Epithelial cell of proximal tubule (primary cell): ENCODE results near the gene PTPRN2. TPM values are rescaled to one million over a fixed set of nuclear protein-coding genes. Genes with fewer than 3 reads are reported as not detected.
"Not testable (repeated sequence)": the region's sequence is repeated elsewhere in the genome, so short reads cannot be mapped to it uniquely, and the experiment has no call there.

Experiments
- DNase-seq: peaks from one replicate; pipeline ENCODE4 v3.0.0-alpha.2; 2011; ENCODE audit warnings: low read depth
- H3K4me3 ChIP-seq: 2 replicates; pipeline ENCODE4 v1.5.1; 2011; ENCODE audit warnings: low read depth, mild to moderate bottlenecking, low read length
- total RNA-seq: library from RNA; depleted of rRNA; stranded (reverse); fragments of >200 nt; gene quantifications from 2 replicates; pipeline ENCODE4 v1.2.3, GENCODE V29; 2015
- TF ChIP-seq, protein P1 (sequence below): conservative IDR thresholded peaks from 2 replicates; pipeline ENCODE4 v1.5.1; 2012; ENCODE audit warnings: low read depth, mild to moderate bottlenecking, low read length

The PTPRN2 gene
- total RNA-seq, 1 donor from 2014 or later = 2.8 TPM

GRCh38 chr7:158389514-158390425 is 197.9 kb downstream of the PTPRN2 start:
- DNase-seq = no peak
- TF ChIP-seq, protein P1, sequence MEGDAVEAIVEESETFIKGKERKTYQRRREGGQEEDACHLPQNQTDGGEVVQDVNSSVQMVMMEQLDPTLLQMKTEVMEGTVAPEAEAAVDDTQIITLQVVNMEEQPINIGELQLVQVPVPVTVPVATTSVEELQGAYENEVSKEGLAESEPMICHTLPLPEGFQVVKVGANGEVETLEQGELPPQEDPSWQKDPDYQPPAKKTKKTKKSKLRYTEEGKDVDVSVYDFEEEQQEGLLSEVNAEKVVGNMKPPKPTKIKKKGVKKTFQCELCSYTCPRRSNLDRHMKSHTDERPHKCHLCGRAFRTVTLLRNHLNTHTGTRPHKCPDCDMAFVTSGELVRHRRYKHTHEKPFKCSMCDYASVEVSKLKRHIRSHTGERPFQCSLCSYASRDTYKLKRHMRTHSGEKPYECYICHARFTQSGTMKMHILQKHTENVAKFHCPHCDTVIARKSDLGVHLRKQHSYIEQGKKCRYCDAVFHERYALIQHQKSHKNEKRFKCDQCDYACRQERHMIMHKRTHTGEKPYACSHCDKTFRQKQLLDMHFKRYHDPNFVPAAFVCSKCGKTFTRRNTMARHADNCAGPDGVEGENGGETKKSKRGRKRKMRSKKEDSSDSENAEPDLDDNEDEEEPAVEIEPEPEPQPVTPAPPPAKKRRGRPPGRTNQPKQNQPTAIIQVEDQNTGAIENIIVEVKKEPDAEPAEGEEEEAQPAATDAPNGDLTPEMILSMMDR = no peak
- no peak overlapping the region for H3K4me3 ChIP-seq

- TF ChIP-seq, protein P1 = no peak
- no peak overlapping the region for H3K4me3 ChIP-seq
- DNase-seq = no peak
These were observed 198.7 kb downstream of the PTPRN2 start for GRCh38 chr7:158388928-158389327.

DNA sequence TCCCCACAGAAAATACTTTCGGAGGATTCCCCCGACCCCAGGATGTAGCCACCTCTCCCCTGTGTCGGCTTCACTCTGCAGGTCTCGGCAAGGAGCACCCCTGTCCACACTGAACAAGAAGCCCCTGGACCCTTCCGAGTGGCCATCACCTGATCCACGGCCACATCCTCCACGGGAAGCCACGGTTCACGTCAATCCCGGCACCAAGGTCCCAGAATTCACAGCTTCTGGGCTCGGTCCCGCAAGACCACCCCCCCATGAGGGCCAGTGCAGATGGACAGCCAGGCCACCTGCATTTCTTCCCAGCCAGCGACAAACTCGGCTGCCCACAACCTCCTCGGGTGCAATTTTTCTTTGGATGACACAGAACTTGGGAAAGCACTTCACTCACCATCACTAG is 199.6 kb downstream of the PTPRN2 start:
- TF ChIP-seq, protein P1 = no peak
- DNase-seq = no peak
- H3K4me3 ChIP-seq = no peak overlapping the region

DNA sequence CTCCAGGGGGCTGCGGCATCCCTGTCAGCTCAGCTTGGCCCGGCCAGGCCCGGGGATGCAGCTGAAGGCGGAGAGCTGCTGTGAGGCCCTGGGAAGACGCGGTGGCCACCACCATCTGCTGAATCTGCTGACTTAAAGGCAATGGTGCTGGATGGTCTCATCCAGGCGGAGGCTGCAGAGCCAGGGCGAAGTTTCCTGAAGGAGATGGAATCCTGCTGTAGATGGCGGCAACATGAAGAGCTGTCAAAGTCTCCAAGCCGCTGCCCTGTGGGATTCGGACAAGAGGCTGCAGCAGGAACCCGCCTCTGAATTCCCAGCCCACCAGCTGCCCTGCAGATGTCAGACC is 200.1 kb downstream of the PTPRN2 start:
- no peak for DNase-seq
- TF ChIP-seq, protein P1 = no peak
- H3K4me3 ChIP-seq = no peak overlapping the region

- TF ChIP-seq, protein P1 = no peak
These were observed 200.6 kb downstream of the PTPRN2 start for GRCh38 chr7:158386866-158387545.

DNA sequence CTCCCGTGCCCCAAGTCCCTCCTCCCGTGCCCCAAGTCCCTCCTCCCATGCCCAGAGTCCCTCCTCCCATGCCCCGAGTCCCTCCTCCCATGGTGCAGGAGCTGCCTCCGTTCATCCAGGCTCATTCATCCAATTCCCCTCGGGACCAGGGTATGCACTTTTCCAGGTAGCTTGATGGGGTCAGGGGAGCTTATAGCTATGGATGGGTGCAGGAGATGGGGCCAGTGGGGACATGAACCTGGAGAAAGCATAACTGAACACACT is 201.3 kb downstream of the PTPRN2 start:
- TF ChIP-seq, protein P1 = no peak
- DNase-seq = no peak
- no peak overlapping the region for H3K4me3 ChIP-seq

More at GRCh38 chr7:158386866-158387545, 200.6 kb downstream of the PTPRN2 start:
- no peak overlapping the region for H3K4me3 ChIP-seq
- no peak for DNase-seq

DNA sequence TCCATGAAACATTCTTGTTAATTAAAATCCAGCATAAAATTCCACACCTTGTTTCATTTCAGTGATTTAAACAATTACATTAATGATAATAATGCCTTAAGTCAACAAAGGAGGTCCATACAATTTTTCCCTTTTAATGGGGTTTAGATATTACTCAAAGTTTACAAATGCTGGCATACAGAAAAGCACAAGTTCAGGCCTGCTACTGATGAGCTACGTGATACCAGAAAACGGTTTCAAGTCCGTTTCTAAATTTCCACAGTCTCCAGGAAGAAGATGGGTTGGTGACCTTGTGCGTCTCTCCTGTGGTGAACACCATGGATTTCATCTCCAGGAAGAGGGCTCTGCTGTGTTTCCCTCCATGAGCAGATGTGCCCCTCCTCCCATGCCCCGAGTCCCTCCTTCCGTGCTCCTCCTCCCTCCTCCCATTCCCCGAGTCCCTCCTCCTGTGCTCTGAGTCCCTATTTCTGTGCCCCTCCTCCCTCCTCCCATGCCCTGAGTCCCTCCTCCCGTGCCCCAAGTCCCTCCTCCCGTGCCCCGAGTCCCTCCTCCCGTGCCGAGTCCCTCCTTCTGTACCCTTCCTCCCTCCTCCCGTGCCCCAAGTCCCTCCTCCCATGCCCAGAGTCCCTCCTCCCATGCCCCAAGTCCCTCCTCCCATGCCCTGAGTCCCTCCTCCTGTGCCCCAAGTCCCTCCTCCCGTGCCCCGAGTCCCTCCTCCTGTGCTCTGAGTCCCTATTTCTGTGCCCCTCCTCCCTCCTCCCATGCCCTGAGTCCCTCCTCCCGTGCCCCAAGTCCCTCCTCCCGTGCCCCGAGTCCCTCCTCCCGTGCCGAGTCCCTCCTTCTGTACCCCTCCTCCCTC is 201.9 kb downstream of the PTPRN2 start:
- H3K4me3 ChIP-seq, DNase-seq: not testable (repeated sequence)
